NCI-H2029 (cell line): ENCODE data around the gene LETMD1.
"Not testable (repeated sequence)": the region's sequence is repeated elsewhere in the genome, so short reads cannot be mapped to it uniquely, and the experiment has no call there.

Source experiments
- DNase-seq: peaks from one replicate; lab custom pipeline; 2025; lab: John Stamatoyannopoulos, UW

Gene LETMD1

GRCh38 chr12:51077930-51078329, 29.8 kb downstream of the LETMD1 start:
- no peak for DNase-seq

- DNase-seq = not testable (repeated sequence)
These were observed 30.2 kb downstream of the LETMD1 start for GRCh38 chr12:51078346-51078745.

- DNase-seq = not testable (repeated sequence)
These were observed 30.7 kb downstream of the LETMD1 start for GRCh38 chr12:51078866-51079265.

- DNase-seq = no peak
These were observed 32.0 kb downstream of the LETMD1 start for GRCh38 chr12:51080136-51080535.

GRCh38 chr12:51081421-51081820, 33.3 kb downstream of the LETMD1 start:
- no peak for DNase-seq

GRCh38 chr12:51082561-51083125, 34.5 kb downstream of the LETMD1 start:
- no peak for DNase-seq

GRCh38 chr12:51083126-51083833, 35.2 kb downstream of the LETMD1 start, which contains the start of gene CSRNP2:
CSRNP2 (minus strand) TSS chr12:51083596; CDS start chr12:51076561, 7,035 bp downstream.
- peak; percentile 93 for DNase-seq

GRCh38 chr12:51085757-51086156, 37.6 kb downstream of the LETMD1 start:
- DNase-seq = no peak

- no peak for DNase-seq
These were observed 38.8 kb downstream of the LETMD1 start for GRCh38 chr12:51086933-51087332.

- no peak for DNase-seq
These were observed 39.7 kb downstream of the LETMD1 start for GRCh38 chr12:51087818-51088217.

GRCh38 chr12:51090705-51091229, 42.6 kb downstream of the LETMD1 start:
- no peak for DNase-seq

- DNase-seq = no peak
These were observed 50.5 kb downstream of the LETMD1 start for GRCh38 chr12:51098611-51099010.

GRCh38 chr12:51103977-51104376, 55.9 kb downstream of the LETMD1 start:
- no peak for DNase-seq

- DNase-seq = no peak
These were observed 60.0 kb downstream of the LETMD1 start for GRCh38 chr12:51108136-51108535.
